GM23248 (cell line): ENCODE results near the gene TRAF1. TPM values are rescaled to one million over a fixed set of nuclear protein-coding genes. Genes with fewer than 3 reads are reported as not detected.

Experiments
- DNase-seq: peaks from one replicate; pipeline ENCODE4 v3.0.0-alpha.2; 2015
- H2AFZ ChIP-seq: fragments of 200-600 bp; sonication (generic); 2 replicates; pipeline ENCODE4 v1.6.1; 2016; ENCODE audit warnings: antibody characterized with exemption
- H3F3A ChIP-seq: fragments of 200-600 bp; sonication (generic); 2 replicates; pipeline ENCODE4 v1.6.1; 2016; ENCODE audit warnings: mild to moderate bottlenecking, antibody characterized with exemption, mixed run types; ENCODE audit not compliant: insufficient read depth
- H3K27ac ChIP-seq: fragments of 200-600 bp; sonication (generic); 2 replicates; pipeline ENCODE4 v1.5.1; 2016; ENCODE audit warnings: mild to moderate bottlenecking
- H3K27me3 ChIP-seq: fragments of 200-600 bp; sonication (generic); replicated peaks from 2 replicates; pipeline ENCODE4 v1.6.1; 2016; ENCODE audit warnings: mild to moderate bottlenecking; ENCODE audit not compliant: insufficient read depth
- H3K36me3 ChIP-seq: fragments of 200-600 bp; sonication (generic); 2 replicates; pipeline ENCODE4 v1.6.1; 2016; ENCODE audit warnings: low read depth, mild to moderate bottlenecking
- H3K4me1 ChIP-seq: fragments of 200-600 bp; sonication (generic); 2 replicates; pipeline ENCODE4 v1.6.1; 2016; ENCODE audit warnings: mild to moderate bottlenecking; ENCODE audit not compliant: insufficient read depth
- H3K4me2 ChIP-seq: fragments of 200-600 bp; sonication (generic); one replicate; pipeline ENCODE4 v1.6.1; 2016; ENCODE audit warnings: mild to moderate bottlenecking; ENCODE audit not compliant: unreplicated experiment
- H3K4me3 ChIP-seq: fragments of 200-600 bp; sonication (generic); 2 replicates; pipeline ENCODE4 v1.5.1; 2016; ENCODE audit warnings: mild to moderate bottlenecking
- H3K79me2 ChIP-seq: fragments of 200-600 bp; sonication (generic); 2 replicates; pipeline ENCODE4 v1.6.1; 2016; ENCODE audit warnings: mild to moderate bottlenecking; ENCODE audit not compliant: insufficient read depth
- H3K9ac ChIP-seq: fragments of 200-600 bp; sonication (generic); 2 replicates; pipeline ENCODE4 v1.6.1; 2016; ENCODE audit warnings: mild to moderate bottlenecking
- H3K9me2 ChIP-seq: fragments of 200-600 bp; sonication (generic); 2 replicates; pipeline ENCODE4 v1.6.1; 2016; ENCODE audit warnings: mixed run types, mild to moderate bottlenecking, moderate library complexity; ENCODE audit not compliant: insufficient read depth
- H3K9me3 ChIP-seq: fragments of 200-600 bp; sonication (generic); one replicate; pipeline ENCODE4 v1.6.1; 2017; ENCODE audit warnings: low read depth
- H4K20me1 ChIP-seq: fragments of 200-600 bp; sonication (generic); 2 replicates; pipeline ENCODE4 v1.6.0; 2016; ENCODE audit not compliant: insufficient read depth
- EZH2 ChIP-seq: fragments of 200-600 bp; sonication (generic); IDR thresholded peaks from 2 replicates; pipeline ENCODE4 v1.6.1; 2018; ENCODE audit warnings: antibody characterized with exemption, mild to moderate bottlenecking; ENCODE audit not compliant: insufficient read depth, poor library complexity, severe bottlenecking
- EZH2phosphoT487 ChIP-seq: fragments of 200-600 bp; sonication (generic); IDR thresholded peaks from 2 replicates; pipeline ENCODE4 v1.6.1; 2018; ENCODE audit warnings: antibody characterized with exemption, moderate library complexity, mild to moderate bottlenecking, low read depth; ENCODE audit not compliant: insufficient read depth
- WGBS, 2 experiments: methylation state at CpG; one replicate each; pipeline ENCODE4 v1.1.6; 2015 to 2017; ENCODE audit warnings: low lambda C conversion rate in 2 of 2, low coverage in 1 of 2; ENCODE audit errors: missing lambda C conversion rate in 2 of 2; 5-methylcytosine and 5-hydroxymethylcytosine counted together
- in situ Hi-C: fragments of 300-500 bp; cut with MboI; formaldehyde crosslinking; loops from 2 replicates; pipeline ENCODE4 v1.15.0; 2020
- polyA plus RNA-seq: library from polyadenylated mRNA; unstranded; fragments of >200 nt; fragmentation: Nextera tagmentation; extraction: Ambion mirVana; gene quantifications from 2 replicates; pipeline ENCODE4 v1.2.1, GENCODE V29; 2016
- total RNA-seq: library from RNA; depleted of rRNA; stranded (reverse); fragments of >200 nt; shearing (Covaris generic); gene quantifications from 2 replicates; pipeline ENCODE4 v1.2.3, GENCODE V29; 2014

TRAF1 gene
- total and polyA plus RNA-seq, 2 experiments from 2014 or later: 0.54 to 0.75 TPM

GRCh38 chr9:120870206-120870605, 56.4 kb downstream of the TRAF1 start:
- no peak overlapping the region for H3K27ac ChIP-seq
- in situ Hi-C loops: no loop called here
- no peaks in the 10 kb centered on the region; the same call in 1 of the 2 replicates for H3K36me3 ChIP-seq
- H3K4me2 ChIP-seq: no peak overlapping the region
- H3K9me2 ChIP-seq: no peaks in the 10 kb centered on the region
- no peak for TF ChIP-seq EZH2
- TF ChIP-seq EZH2phosphoT487: no peak
- H2AFZ ChIP-seq: no peak overlapping the region
- H3K4me3 ChIP-seq: no peak overlapping the region
- H3K9ac ChIP-seq: no peak overlapping the region
- H3K79me2 ChIP-seq: no peaks in the 10 kb centered on the region
- DNase-seq: no peak
- no peaks in the 10 kb centered on the region for H3K27me3 ChIP-seq
- H4K20me1 ChIP-seq: no peaks in the 10 kb centered on the region
- H3K9me3 ChIP-seq: no peaks in the 10 kb centered on the region
- peaks cover 3% of the 10 kb centered on the region; the same call in 1 of the 2 replicates for H3K4me1 ChIP-seq
- peaks cover 4% of the 10 kb centered on the region; the same call in 1 of the 2 replicates for H3F3A ChIP-seq
- 84 to 91% methylated on average over 9 of the region's 9 CpGs for WGBS, 2 experiments

- Histone ChIP-seq H3K4me2 (no peak overlapping the region), H3K36me3 (no peaks in the 10 kb centered on the region; the same call in 1 of the 2 replicates), H3K27me3 (no peaks in the 10 kb centered on the region), H3K9ac (peak overlapping the region; percentile 78; the same call in 1 of the 2 replicates), H3K9me3 (no peaks in the 10 kb centered on the region), H4K20me1 (no peaks in the 10 kb centered on the region), H3F3A (peaks cover 4% of the 10 kb centered on the region; the same call in 1 of the 2 replicates), H3K79me2 (no peaks in the 10 kb centered on the region), H3K9me2 (no peaks in the 10 kb centered on the region), H2AFZ (peak overlapping the region; percentile 90; the same call in 1 of the 2 replicates), H3K4me3 (no peak overlapping the region), H3K27ac (no peak overlapping the region), H3K4me1 (peaks cover 3% of the 10 kb centered on the region; the same call in 1 of the 2 replicates)
- WGBS, 2 experiments: 96% methylated on average over 10 of the region's 10 CpGs
- no peak for TF ChIP-seq EZH2
- no peak for TF ChIP-seq EZH2phosphoT487
- in situ Hi-C loops: no loop called here
- no peak for DNase-seq
Observed at GRCh38 chr9:120869726-120870125, 56.9 kb downstream of the TRAF1 start.

GRCh38 chr9:120869360-120869687, 57.3 kb downstream of the TRAF1 start:
- Histone ChIP-seq H4K20me1 (no peaks in the 10 kb centered on the region), H3K27me3 (no peaks in the 10 kb centered on the region), H3K4me2 (peak overlapping the region; percentile 85), H3F3A (peaks cover 4% of the 10 kb centered on the region; the same call in 1 of the 2 replicates), H3K9me2 (no peaks in the 10 kb centered on the region), H3K36me3 (no peaks in the 10 kb centered on the region; the same call in 1 of the 2 replicates), H3K9ac (peak overlapping the region; percentile 78), H3K4me3 (peak overlapping the region; percentile 79), H3K79me2 (no peaks in the 10 kb centered on the region), H3K27ac (peak overlapping the region; percentile 42), H3K9me3 (no peaks in the 10 kb centered on the region), H3K4me1 (peaks cover 3% of the 10 kb centered on the region; the same call in 1 of the 2 replicates), H2AFZ (peak overlapping the region; percentile 90)
- no peak for TF ChIP-seq EZH2
- TF ChIP-seq EZH2phosphoT487: no peak
- WGBS, 2 experiments: 30 to 46% methylated on average over 7 to 10 of the region's 10 CpGs
- in situ Hi-C loops: no loop called here
- no peak for DNase-seq

- Histone ChIP-seq H3K9ac (peak overlapping the region; percentile 78), H4K20me1 (no peaks in the 10 kb centered on the region), H3K79me2 (no peaks in the 10 kb centered on the region), H3K27me3 (no peaks in the 10 kb centered on the region), H3K4me3 (peak overlapping the region; percentile 79), H3K27ac (peak overlapping the region; percentile 67), H3K4me2 (peak overlapping the region; percentile 85), H3K36me3 (no peaks in the 10 kb centered on the region; the same call in 1 of the 2 replicates), H2AFZ (peak overlapping the region; percentile 90), H3K9me3 (no peaks in the 10 kb centered on the region), H3K4me1 (peaks cover 3% of the 10 kb centered on the region; the same call in 1 of the 2 replicates), H3K9me2 (no peaks in the 10 kb centered on the region), H3F3A (peaks cover 4% of the 10 kb centered on the region; the same call in 1 of the 2 replicates)
- in situ Hi-C loops: no loop called here
- DNase-seq: peak; percentile 98
- 2 to 6% methylated on average over 25 to 45 of the region's 52 CpGs for WGBS, 2 experiments
- TF ChIP-seq EZH2phosphoT487 (no peak), EZH2 (no peak)
Observed at GRCh38 chr9:120868676-120869359, 57.8 kb downstream of the TRAF1 start.
